GM18868 (cell line): ENCODE results near the gene EEF1AKMT1.
"Not testable (repeated sequence)": the region's sequence is repeated elsewhere in the genome, so short reads cannot be mapped to it uniquely, and the experiment has no call there.

Source experiments
- ATAC-seq: cut with Tn5 transposase; IDR thresholded peaks from one replicate; pipeline ENCODE4 v1.9.1; 2021; ENCODE audit warnings: mild to moderate bottlenecking, moderate library complexity; ENCODE audit not compliant: unreplicated experiment

EEF1AKMT1 gene

GRCh38 chr13:20778311-20778710 is 4.5 kb upstream of the EEF1AKMT1 start:
- ATAC-seq: no peak

- no peak for ATAC-seq
These were observed 3.0 kb upstream of the EEF1AKMT1 start for GRCh38 chr13:20776751-20777150.

- ATAC-seq: no peak
These were observed 2.2 kb upstream of the EEF1AKMT1 start for GRCh38 chr13:20775961-20776360.

- ATAC-seq: no peak
These were observed 985 bp upstream of the EEF1AKMT1 start for GRCh38 chr13:20774746-20775145.

- ATAC-seq: no peak
These were observed 1.2 kb downstream of the EEF1AKMT1 start for GRCh38 chr13:20772401-20773131.

- no peak for ATAC-seq
These were observed 3.9 kb downstream of the EEF1AKMT1 start for GRCh38 chr13:20769834-20770233.

GRCh38 chr13:20769091-20769490 is 4.7 kb downstream of the EEF1AKMT1 start:
- no peak for ATAC-seq

- no peak for ATAC-seq
These were observed 6.3 kb downstream of the EEF1AKMT1 start for GRCh38 chr13:20767309-20767943.

- no peak for ATAC-seq
These were observed 12.9 kb downstream of the EEF1AKMT1 start for GRCh38 chr13:20760872-20761271.

GRCh38 chr13:20754009-20754408 is 19.8 kb downstream of the EEF1AKMT1 start:
- ATAC-seq: no peak

- no peak for ATAC-seq
These were observed 24.4 kb downstream of the EEF1AKMT1 start for GRCh38 chr13:20749377-20749776.

- not testable (repeated sequence) for ATAC-seq
These were observed 29.8 kb downstream of the EEF1AKMT1 start for GRCh38 chr13:20743830-20744404.

GRCh38 chr13:20740021-20740420 is 33.7 kb downstream of the EEF1AKMT1 start:
- ATAC-seq: no peak

GRCh38 chr13:20738616-20739015 is 35.1 kb downstream of the EEF1AKMT1 start:
- no peak for ATAC-seq

GRCh38 chr13:20729633-20730585 is 43.9 kb downstream of the EEF1AKMT1 start:
- ATAC-seq: no peak

GRCh38 chr13:20728579-20729311 is 45.0 kb downstream of the EEF1AKMT1 start:
- ATAC-seq: no peak

- ATAC-seq: no peak
These were observed 45.9 kb downstream of the EEF1AKMT1 start for GRCh38 chr13:20727856-20728255.

- ATAC-seq: no peak
These were observed 52.1 kb downstream of the EEF1AKMT1 start for GRCh38 chr13:20721454-20722357.

- ATAC-seq: no peak
These were observed 52.7 kb downstream of the EEF1AKMT1 start for GRCh38 chr13:20721058-20721453.
